GM23248 (cell line): ENCODE measurements around the gene NAV2.

Source experiments
- EZH2 ChIP-seq: fragments of 200-600 bp; sonication (generic); IDR thresholded peaks from 2 replicates; pipeline ENCODE4 v1.6.1; 2018; ENCODE audit warnings: antibody characterized with exemption, mild to moderate bottlenecking; ENCODE audit not compliant: insufficient read depth, poor library complexity, severe bottlenecking
- EZH2phosphoT487 ChIP-seq: fragments of 200-600 bp; sonication (generic); IDR thresholded peaks from 2 replicates; pipeline ENCODE4 v1.6.1; 2018; ENCODE audit warnings: antibody characterized with exemption, moderate library complexity, mild to moderate bottlenecking, low read depth; ENCODE audit not compliant: insufficient read depth

- TF ChIP-seq EZH2phosphoT487: no peak
- no peak for TF ChIP-seq EZH2
Observed at GRCh38 chr11:20066783-20067156, 354.1 kb downstream of the NAV2 start.
